SK-N-SH (cell line): ENCODE results near the gene MPC1. TPM values are rescaled to one million over a fixed set of nuclear protein-coding genes. Genes with fewer than 3 reads are reported as not detected.

Experiments used
- CTCF ChIA-PET: fragments of 300-600, 350-600 bp; formaldehyde crosslinking; extraction: SDS; loops from one replicate; lab custom pipeline; 2021; lab: Yijun Ruan, JAX
- POLR2A ChIA-PET: fragments of 350-600 bp; sonication (Branson Sonifier 250); formaldehyde crosslinking; extraction: SDS; loops from one replicate; lab custom pipeline; 2020; ENCODE audit warnings: antibody characterized with exemption, inconsistent platforms; lab: Yijun Ruan, JAX
- DNase-seq: peaks from one replicate; pipeline ENCODE4 v3.0.0; 2012
- H2AFZ ChIP-seq: fragments of 200-600 bp; sonication (generic); 2 replicates; pipeline ENCODE4 v1.8.1; 2016; ENCODE audit warnings: antibody characterized with exemption, mild to moderate bottlenecking, low read depth
- H3F3A ChIP-seq: fragments of 200-600 bp; sonication (generic); replicated peaks from 2 replicates; pipeline ENCODE3; 2016; ENCODE audit warnings: antibody characterized with exemption, mild to moderate bottlenecking; ENCODE audit not compliant: insufficient read depth
- H3K27ac ChIP-seq, 2 experiments: fragments of 200-500 bp in 1 of 2; fragments of 200-600 bp in 1 of 2; sonication (Bioruptor generic) in 1 of 2; sonication (generic), shearing (Covaris generic) in 1 of 2; 2 replicates each; pipeline versions ENCODE4 v1.5.1 to v1.6.1; 2014 to 2016; ENCODE audit warnings: low read depth in 2 of 2, inconsistent platforms in 1 of 2, low read length in 1 of 2, mild to moderate bottlenecking in 1 of 2, mixed read lengths in 1 of 2
- H3K27me3 ChIP-seq: fragments of 200-600 bp; sonication (generic), shearing (Covaris generic); 2 replicates; pipeline ENCODE4 v1.6.1; 2016; ENCODE audit warnings: mixed run types; ENCODE audit not compliant: insufficient read depth
- H3K36me3 ChIP-seq, 2 experiments: fragments of 200-500 bp in 1 of 2; fragments of 200-600 bp in 1 of 2; sonication (Bioruptor generic) in 1 of 2; sonication (generic) in 1 of 2; replicated peaks in 1 of 2; 2 replicates each; pipeline versions ENCODE3 to v1.5.1; 2014 to 2016; ENCODE audit warnings: low read length in 1 of 2, mild to moderate bottlenecking in 1 of 2; ENCODE audit not compliant: insufficient read depth in 2 of 2, control insufficient read depth in 1 of 2
- H3K4me1 ChIP-seq, 2 experiments: fragments of 200-500 bp in 1 of 2; fragments of 200-600 bp in 1 of 2; sonication (Bioruptor generic) in 1 of 2; sonication (generic), shearing (Covaris generic) in 1 of 2; 2 replicates each; pipeline versions ENCODE4 v1.5.1 to v1.6.1; 2014 to 2016; ENCODE audit warnings: low read depth in 1 of 2, low read length in 1 of 2, mixed run types in 1 of 2; ENCODE audit not compliant: insufficient read depth in 2 of 2, control insufficient read depth in 1 of 2
- H3K4me2 ChIP-seq: fragments of 200-600 bp; sonication (generic), shearing (Covaris generic); 2 replicates; pipeline ENCODE4 v1.6.1; 2017; ENCODE audit warnings: mixed run types
- H3K4me3 ChIP-seq, 2 experiments: fragments of 200-500 bp in 1 of 2; fragments of 200-600 bp in 1 of 2; sonication (Bioruptor generic) in 1 of 2; sonication (generic), shearing (Covaris generic) in 1 of 2; 2 replicates each; pipeline versions ENCODE4 v1.5.1 to v1.8.1; 2014 to 2016; ENCODE audit warnings: low read depth in 2 of 2, inconsistent platforms in 1 of 2, low read length in 1 of 2, mild to moderate bottlenecking in 1 of 2, mixed read lengths in 1 of 2, moderate library complexity in 1 of 2
- H3K79me2 ChIP-seq: fragments of 200-600 bp; sonication (generic); 2 replicates; pipeline ENCODE4 v1.8.1; 2017; ENCODE audit warnings: mild to moderate bottlenecking; ENCODE audit not compliant: insufficient read depth
- H3K9ac ChIP-seq: fragments of 200-600 bp; sonication (generic); 2 replicates; pipeline ENCODE4 v1.6.1; 2017; ENCODE audit warnings: mixed run types
- H3K9me2 ChIP-seq: fragments of 200-600 bp; sonication (generic); 2 replicates; pipeline ENCODE4 v1.6.1; 2017; ENCODE audit warnings: mixed run types
- H3K9me3 ChIP-seq: fragments of 200-600 bp; sonication (generic); 2 replicates; pipeline ENCODE4 v1.6.1; 2017; ENCODE audit warnings: mixed run types, mild to moderate bottlenecking, moderate library complexity
- H4K20me1 ChIP-seq: fragments of 200-600 bp; sonication (generic); 2 replicates; pipeline ENCODE4 v1.6.1; 2017; ENCODE audit warnings: mild to moderate bottlenecking, mixed run types; ENCODE audit not compliant: insufficient read depth
- FOSL2 ChIP-seq: IDR thresholded peaks from 2 replicates; pipeline ENCODE4 v1.4.0; 2012; ENCODE audit warnings: low read depth, mild to moderate bottlenecking, moderate library complexity, borderline replicate concordance
- FOXJ3 ChIP-seq: sonication (generic); formaldehyde crosslinking; IDR thresholded peaks from 2 replicates; pipeline ENCODE4 v1.5.1; 2020; ENCODE audit warnings: mild to moderate bottlenecking, missing genetic modification reagents
- RAD21 ChIP-seq: IDR thresholded peaks from 2 replicates; pipeline ENCODE4 v1.6.1; 2012; ENCODE audit warnings: mild to moderate bottlenecking, low read length
- RFX5 ChIP-seq: IDR thresholded peaks from 2 replicates; pipeline ENCODE4 v1.6.1; 2012; ENCODE audit warnings: mild to moderate bottlenecking, improper control_type of control experiment, low read length
- SMC3 ChIP-seq: IDR thresholded peaks from 2 replicates; pipeline ENCODE4 v1.6.1; 2012; ENCODE audit warnings: low read depth, low read length, improper control_type of control experiment
- TEAD4 ChIP-seq: IDR thresholded peaks from 2 replicates; pipeline ENCODE4 v1.4.0; 2012; ENCODE audit warnings: mild to moderate bottlenecking, borderline replicate concordance; ENCODE audit not compliant: insufficient read depth
- YY1 ChIP-seq: IDR thresholded peaks from 2 replicates; pipeline ENCODE4 v1.4.0; 2012; ENCODE audit warnings: low read depth, mild to moderate bottlenecking
- WGBS: methylation state at CpG from one replicate; pipeline ENCODE4 v1.1.6; 2017; ENCODE audit warnings: low lambda C conversion rate; 5-methylcytosine and 5-hydroxymethylcytosine counted together
- polyA plus RNA-seq, 3 experiments: library from polyadenylated mRNA; depleted of rRNA; stranded (reverse); fragments of >200 nt; gene quantifications; 2 replicates each; pipeline ENCODE4 v1.2.3, GENCODE V29; 2012
- TF ChIP-seq, protein P1 (sequence below): IDR thresholded peaks from 2 replicates; pipeline ENCODE4 v1.6.1; 2012; ENCODE audit warnings: mild to moderate bottlenecking, low read depth, low read length, moderate library complexity
- TF ChIP-seq, protein P2 (sequence below): IDR thresholded peaks from 2 replicates; pipeline ENCODE4 v1.4.0; 2012; ENCODE audit warnings: low read depth, borderline replicate concordance
- TF ChIP-seq, protein P3 (sequence below): IDR thresholded peaks from 2 replicates; pipeline ENCODE4 v1.4.0; 2012; ENCODE audit warnings: low read depth

The MPC1 gene
- polyA plus RNA-seq, 1 of the 3 experiments (the other 2 are of a cell fraction), result 13.6 TPM

DNA sequence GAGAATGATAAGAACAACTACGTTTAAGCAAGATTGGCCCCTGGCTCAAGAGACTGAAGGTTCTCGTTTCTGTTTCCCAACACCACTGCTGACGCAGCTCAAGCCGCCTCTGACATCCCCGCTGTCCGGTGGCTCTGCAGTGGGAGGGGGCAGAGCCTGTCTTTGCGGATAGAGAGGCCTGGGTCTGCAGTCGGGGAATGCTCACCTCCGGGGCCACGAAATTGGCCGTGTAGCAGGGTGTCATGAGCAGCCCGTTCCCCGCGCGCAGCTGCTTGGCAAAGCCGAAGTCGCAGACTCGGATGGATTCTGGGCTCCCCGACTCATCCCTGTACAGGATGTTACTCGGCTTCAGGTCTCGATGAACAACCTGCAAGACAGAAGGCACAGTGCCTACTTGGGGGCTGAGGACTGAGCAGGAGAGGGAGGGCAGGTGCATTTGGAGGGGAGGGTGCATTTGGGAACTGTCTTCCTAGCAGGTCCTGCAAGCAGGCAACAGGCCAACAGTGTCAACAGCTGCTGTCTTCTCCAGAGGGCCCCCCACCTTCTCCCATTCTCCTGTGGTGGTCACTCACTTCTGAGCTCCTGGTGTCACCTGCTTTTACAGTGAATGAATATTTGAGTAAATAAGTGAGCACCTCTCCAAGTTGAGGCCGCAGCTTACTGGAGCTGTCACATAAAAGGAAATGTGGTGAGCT is 40.5 kb upstream of the MPC1 start:
- POLR2A ChIA-PET, result no interaction called here

More for the DNA sequence above, 40.5 kb upstream of the MPC1 start:
- Histone ChIP-seq H3K36me3 (peaks cover 7 to 62% of the 10 kb centered on the region in 2 experiments), H3K9me3 (no peaks in the 10 kb centered on the region), H3K9ac (no peak overlapping the region), H3K4me2 (no peak overlapping the region), H3K79me2 (no peaks in the 10 kb centered on the region), H3K4me3 (no peak overlapping the region), H3K4me1 (no peaks in the 10 kb centered on the region; a peak in 1 of 4 replicates), H3K27ac (no peak overlapping the region; a peak in 1 of 4 replicates), H2AFZ (no peak overlapping the region), H3F3A (no peaks in the 10 kb centered on the region), H3K27me3 (no peaks in the 10 kb centered on the region), H3K9me2 (no peaks in the 10 kb centered on the region), H4K20me1 (no peaks in the 10 kb centered on the region)
- 88% methylated on average over 18 of the region's 22 CpGs for WGBS
- CTCF ChIA-PET, result interaction anchor here (0.9 kb wide), 1 partner anchor 352 kb away, joined by 3 read pairs; no protein-coding TSS in a partner anchor
- DNase-seq, result no peak
- TF ChIP-seq, protein P1, sequence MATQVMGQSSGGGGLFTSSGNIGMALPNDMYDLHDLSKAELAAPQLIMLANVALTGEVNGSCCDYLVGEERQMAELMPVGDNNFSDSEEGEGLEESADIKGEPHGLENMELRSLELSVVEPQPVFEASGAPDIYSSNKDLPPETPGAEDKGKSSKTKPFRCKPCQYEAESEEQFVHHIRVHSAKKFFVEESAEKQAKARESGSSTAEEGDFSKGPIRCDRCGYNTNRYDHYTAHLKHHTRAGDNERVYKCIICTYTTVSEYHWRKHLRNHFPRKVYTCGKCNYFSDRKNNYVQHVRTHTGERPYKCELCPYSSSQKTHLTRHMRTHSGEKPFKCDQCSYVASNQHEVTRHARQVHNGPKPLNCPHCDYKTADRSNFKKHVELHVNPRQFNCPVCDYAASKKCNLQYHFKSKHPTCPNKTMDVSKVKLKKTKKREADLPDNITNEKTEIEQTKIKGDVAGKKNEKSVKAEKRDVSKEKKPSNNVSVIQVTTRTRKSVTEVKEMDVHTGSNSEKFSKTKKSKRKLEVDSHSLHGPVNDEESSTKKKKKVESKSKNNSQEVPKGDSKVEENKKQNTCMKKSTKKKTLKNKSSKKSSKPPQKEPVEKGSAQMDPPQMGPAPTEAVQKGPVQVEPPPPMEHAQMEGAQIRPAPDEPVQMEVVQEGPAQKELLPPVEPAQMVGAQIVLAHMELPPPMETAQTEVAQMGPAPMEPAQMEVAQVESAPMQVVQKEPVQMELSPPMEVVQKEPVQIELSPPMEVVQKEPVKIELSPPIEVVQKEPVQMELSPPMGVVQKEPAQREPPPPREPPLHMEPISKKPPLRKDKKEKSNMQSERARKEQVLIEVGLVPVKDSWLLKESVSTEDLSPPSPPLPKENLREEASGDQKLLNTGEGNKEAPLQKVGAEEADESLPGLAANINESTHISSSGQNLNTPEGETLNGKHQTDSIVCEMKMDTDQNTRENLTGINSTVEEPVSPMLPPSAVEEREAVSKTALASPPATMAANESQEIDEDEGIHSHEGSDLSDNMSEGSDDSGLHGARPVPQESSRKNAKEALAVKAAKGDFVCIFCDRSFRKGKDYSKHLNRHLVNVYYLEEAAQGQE, result no peak
- TF ChIP-seq TEAD4 (no peak), YY1 (no peak), SMC3 (no peak), FOSL2 (no peak), RAD21 (no peak), RFX5 (no peak), FOXJ3 (CRISPR knock-in tag) (no peak)
- TF ChIP-seq, protein P2, sequence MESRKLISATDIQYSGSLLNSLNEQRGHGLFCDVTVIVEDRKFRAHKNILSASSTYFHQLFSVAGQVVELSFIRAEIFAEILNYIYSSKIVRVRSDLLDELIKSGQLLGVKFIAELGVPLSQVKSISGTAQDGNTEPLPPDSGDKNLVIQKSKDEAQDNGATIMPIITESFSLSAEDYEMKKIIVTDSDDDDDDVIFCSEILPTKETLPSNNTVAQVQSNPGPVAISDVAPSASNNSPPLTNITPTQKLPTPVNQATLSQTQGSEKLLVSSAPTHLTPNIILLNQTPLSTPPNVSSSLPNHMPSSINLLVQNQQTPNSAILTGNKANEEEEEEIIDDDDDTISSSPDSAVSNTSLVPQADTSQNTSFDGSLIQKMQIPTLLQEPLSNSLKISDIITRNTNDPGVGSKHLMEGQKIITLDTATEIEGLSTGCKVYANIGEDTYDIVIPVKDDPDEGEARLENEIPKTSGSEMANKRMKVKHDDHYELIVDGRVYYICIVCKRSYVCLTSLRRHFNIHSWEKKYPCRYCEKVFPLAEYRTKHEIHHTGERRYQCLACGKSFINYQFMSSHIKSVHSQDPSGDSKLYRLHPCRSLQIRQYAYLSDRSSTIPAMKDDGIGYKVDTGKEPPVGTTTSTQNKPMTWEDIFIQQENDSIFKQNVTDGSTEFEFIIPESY, result no peak
- TF ChIP-seq, protein P3, sequence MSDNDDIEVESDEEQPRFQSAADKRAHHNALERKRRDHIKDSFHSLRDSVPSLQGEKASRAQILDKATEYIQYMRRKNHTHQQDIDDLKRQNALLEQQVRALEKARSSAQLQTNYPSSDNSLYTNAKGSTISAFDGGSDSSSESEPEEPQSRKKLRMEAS, result no peak
